HG02981 (cell line): Measurements from ENCODE around the gene VPS52.

Experiments used
- ATAC-seq: cut with Tn5 transposase; IDR thresholded peaks from one replicate; pipeline ENCODE4 v1.9.1; 2021; ENCODE audit warnings: mild to moderate bottlenecking, moderate library complexity; ENCODE audit not compliant: unreplicated experiment

VPS52 gene, protein sequence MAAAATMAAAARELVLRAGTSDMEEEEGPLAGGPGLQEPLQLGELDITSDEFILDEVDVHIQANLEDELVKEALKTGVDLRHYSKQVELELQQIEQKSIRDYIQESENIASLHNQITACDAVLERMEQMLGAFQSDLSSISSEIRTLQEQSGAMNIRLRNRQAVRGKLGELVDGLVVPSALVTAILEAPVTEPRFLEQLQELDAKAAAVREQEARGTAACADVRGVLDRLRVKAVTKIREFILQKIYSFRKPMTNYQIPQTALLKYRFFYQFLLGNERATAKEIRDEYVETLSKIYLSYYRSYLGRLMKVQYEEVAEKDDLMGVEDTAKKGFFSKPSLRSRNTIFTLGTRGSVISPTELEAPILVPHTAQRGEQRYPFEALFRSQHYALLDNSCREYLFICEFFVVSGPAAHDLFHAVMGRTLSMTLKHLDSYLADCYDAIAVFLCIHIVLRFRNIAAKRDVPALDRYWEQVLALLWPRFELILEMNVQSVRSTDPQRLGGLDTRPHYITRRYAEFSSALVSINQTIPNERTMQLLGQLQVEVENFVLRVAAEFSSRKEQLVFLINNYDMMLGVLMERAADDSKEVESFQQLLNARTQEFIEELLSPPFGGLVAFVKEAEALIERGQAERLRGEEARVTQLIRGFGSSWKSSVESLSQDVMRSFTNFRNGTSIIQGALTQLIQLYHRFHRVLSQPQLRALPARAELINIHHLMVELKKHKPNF

DNA sequence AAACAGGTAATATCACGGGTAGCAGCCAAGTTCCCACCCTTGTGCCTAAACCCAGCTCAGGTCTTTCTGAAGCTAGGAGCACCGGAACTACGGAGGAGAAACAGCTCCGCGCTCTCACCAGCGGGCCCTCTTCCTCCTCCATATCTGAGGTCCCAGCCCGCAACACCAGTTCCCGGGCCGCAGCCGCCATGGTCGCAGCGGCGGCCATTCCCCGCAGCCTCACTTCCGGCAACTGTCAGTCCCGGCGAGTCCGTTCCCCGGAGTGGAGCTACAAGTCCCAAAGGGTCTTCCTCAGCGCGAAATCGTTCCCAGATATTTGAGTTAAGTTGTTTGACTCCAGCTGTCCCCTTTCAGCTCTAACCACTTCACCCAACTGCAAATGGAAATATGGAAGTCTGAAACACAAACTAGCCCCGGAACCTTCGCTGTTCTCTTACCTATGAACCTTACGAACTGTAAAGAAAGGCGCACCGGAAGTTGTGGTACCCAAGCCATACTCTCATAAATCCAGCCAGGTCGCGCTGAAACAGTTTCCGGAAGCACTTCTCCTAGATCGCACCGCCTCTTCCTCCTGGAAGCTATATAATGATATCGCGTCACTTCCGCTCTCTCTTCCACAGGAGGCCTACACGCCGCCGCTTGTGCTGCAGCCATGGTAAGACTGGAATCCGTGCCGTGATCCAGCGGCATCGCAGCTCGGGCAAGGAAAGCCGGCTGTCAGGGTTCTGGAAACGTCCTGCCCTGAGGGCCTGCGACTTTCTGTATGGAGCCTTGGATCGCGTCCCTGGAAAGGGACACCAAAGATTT is at the start of gene VPS52, which contains the start of gene RPS18:
Gene VPS52, minus strand, starts transcription at position 409 of the 807 bp plus-strand sequence. Its CDS starts 201 bp downstream, at position 208.
Gene RPS18, plus strand, starts transcription at position 608 of the 807 bp plus-strand sequence. Its CDS starts 45 bp downstream, at position 653.
- ATAC-seq = peak; percentile 83

DNA sequence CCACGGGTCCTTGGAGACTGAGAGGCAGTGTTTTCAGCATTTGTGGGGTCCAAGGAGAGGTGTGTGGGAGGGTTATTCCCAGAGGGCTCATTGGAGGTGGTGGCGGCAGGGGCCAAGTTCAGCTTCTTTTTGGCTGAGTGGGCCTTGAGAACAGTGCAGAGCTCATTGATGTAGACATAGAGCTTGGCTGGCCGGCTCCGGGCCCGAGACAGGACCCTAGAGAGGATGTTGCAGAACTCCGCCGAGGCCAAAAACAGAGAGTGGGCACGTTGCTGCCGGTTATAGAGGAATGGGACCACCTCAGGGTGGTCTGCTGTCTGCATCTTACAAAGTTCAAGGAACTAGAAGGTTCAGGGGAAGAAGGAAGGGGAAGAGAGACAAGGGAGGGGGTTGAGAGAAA is 49.6 kb upstream of the VPS52 start:
- ATAC-seq = no peak

DNA sequence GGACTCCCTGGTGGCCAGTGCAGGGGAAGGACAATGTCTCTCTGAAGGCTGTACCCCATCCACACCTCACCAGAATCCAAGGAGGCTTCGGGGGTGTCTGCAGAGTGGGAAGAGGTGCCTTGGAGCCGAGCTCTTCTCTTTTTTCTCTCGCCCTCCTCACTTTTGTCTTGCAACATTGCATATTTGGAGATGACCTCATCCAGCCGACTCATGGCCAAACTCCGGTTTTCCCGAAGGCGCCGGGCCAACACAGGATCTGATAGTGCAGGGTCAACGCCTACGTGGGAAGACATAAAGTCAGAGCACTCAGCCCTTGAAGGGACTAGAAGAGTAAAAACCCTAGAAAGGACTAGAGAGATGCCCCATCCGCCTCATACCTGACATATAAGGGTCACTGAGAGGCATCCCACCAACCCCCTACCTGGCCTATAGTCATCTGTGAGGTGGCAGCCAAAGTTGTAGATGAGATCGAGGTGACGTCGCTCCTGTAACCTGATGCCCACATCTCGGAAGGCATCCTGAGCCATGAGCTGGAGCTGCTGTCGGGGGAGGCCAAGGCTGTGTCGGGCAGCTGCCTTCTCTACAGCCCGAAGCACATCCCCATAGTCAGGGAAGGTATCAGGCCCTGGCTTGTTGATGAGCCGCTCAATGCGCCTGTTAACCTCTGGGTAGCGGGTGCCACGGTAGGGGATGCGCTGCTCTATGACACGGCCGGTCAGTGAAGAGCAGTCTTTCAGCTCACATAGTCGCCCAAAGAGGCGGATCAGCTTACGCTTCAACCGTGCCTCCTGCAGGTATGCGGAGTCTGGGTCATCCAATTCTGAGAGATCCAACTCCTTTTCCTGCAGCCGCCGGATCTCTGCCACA is 48.9 kb upstream of the VPS52 start:
- no peak for ATAC-seq

DNA sequence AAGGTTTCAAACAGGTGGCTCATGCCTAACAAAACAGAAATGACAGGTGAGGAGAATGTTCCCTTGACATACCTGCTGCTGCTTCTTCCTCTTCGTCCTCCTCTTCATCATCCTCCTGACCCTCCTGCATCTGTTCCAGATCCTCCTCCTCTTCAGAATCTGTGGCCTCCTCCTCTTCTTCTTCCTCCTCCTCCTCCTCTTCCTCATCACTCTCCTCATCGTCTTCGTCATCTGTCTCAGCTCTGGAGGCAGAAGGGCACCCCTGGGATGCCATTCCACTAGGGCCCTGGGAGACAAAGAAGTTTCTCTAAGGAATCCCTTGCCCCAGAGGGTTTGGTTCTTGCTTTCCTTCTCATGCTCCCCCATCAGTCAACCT is 48.3 kb upstream of the VPS52 start:
- ATAC-seq = no peak

DNA sequence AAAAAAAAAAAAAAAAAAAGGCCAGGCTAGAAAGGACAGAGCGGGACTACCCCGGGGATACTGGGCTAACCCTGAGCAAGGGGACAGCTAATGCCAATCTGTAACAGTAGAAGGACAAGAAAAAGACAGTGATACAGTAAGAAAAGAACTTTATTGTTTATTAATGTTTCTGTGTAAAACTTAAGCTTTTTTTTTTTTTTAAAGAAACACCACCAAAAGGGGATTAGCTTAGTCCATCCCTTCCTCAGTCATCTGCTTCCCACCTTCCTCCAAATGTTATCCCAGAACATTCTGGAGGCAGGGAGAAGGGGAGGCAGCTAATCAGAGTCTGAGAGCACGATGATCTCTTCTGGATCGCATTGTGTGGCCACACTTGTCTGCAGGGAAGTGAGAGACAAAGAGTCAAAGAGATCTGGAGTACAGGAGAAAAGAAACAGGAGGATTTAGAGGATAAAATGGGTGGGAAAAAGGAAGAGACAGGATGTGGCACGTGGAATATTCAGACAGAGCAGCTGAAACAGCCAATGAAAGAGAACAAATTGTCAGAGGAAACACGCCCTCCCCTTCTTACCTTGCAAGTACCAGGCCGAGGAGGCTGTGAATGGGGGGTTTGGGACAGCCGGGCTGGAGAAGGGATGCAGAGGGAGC is 46.9 kb upstream of the VPS52 start:
- no peak for ATAC-seq

DNA sequence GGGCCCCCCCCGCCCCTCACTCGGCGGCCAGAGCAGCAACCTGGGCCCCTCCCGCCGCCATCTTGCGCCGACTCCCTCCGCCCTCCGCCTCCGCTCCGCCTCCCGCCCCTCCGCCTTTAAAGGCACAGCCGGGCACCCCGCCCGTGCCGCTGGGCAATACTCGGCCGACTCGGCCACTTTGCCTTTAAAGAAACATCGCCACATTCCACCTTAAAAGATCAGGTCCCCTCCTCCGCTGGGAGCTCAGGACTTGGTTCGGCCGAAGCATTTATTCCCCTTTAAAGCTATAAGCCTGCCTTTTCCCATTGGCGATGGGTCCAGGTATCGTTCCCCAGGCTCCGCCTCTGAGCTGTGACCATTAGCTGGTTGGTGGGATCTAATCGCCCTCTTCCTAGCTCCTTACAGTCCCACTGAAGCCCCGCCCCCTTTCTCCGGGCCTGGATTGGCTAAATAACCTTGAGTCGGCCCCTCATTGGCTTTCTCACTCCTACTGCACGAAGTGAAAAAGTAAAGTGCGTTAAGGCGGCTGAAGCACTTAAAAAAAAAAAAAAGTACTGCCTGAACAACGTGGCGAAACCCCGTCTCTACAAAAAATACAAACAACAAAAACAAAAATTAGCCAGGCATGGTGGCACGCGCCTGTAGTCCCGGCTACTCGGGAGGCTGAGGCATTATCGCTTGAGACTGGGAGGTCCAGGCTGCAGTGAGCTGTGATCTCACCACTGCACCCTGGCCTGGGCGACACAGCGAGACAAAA is 46.2 kb upstream of the VPS52 start, which contains the start of gene ZBTB22:
Gene ZBTB22, minus strand, starts transcription at position 76 of the 757 bp plus-strand sequence. CDS start 828 bp downstream, outside the sequence.
- ATAC-seq = peak; percentile 46

DNA sequence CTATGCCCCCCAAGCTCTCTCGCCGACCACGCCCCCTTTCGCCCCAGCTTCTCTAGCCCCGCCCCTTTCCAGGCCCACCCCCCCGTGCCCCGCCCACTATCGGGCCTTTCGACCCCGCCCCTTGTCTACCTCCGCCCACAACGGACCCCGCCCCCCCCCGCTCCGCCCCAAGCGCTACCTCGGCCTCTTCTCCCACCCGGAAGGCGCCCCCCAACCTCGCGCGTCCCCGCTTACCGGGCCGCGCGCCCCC is 45.7 kb upstream of the VPS52 start:
- no peak for ATAC-seq

DNA sequence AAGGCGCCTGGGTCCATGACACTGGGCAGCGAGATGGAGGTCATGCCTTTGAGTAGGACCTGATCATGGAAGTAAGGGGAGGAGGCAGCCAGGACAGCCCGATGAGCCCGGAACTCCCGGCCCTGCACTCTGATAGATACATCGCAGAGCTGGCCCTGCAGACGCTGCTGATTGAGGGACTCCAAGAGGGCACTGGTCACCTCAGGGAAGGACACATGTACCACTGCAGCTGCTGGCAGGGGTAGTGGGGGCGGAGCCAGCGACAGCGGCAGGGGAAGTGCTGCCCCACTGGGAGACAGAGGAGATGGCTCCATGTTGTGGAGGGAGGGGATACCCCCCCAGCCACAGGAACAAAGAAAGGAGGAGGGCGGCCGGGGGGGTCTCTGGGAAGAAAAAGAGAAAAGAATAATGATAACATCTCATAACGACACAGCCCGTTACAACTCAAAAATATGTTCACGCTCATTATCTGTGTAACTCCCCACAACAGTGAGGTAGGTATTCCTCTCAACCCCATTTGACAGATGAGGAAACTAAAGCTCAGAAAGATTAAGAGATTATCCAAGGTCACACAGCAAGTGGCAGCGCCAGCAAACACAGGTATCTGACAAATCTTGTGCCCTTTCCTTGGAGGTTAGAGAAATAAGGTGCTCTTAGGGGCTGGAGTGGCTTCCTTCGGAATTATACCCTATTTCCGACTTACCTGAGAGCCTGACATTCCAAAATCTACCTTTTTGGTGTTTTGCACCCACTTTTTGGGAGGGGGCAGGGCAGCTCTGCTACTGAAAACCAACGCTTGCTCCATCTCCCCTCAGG is 45.1 kb upstream of the VPS52 start:
- no peak for ATAC-seq

DNA sequence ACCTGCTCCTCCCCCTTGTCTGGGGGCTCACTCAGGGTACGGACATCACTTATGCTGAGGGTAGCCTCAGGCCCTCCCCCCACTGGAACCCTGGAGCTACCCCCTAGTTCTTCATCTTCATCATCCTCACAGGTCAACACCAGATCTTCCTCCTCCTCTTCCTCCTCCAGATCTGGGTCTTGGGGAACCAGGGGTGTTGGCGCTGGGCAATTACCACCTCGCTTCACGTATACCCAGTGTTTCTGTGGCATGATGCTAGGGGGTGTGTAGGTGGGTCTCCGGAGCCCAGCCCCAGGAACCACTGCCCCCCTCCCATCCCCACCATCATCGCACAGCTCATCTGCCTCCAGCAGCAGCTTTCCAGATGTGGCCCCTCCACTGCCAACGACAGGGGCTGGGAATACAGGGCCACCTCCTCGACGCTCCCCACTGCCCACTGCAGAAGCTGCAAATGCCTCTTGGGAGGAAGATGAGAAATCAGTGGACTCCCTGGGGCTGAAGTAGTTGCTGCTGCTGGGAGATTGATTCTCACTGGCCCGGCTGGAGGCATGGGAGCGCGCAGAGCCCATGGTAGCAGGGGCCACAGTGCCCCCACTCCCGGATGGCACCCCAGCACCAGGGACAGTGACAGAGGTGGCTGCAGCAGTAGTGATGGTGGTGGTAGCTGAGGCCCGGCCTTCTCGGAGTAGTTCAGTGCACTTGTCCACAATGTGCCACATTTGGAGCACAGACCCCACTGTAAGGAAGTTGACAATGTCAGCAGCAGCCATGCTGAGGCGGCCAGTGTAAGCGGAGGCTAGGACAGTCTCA is 44.3 kb upstream of the VPS52 start:
- ATAC-seq = no peak

DNA sequence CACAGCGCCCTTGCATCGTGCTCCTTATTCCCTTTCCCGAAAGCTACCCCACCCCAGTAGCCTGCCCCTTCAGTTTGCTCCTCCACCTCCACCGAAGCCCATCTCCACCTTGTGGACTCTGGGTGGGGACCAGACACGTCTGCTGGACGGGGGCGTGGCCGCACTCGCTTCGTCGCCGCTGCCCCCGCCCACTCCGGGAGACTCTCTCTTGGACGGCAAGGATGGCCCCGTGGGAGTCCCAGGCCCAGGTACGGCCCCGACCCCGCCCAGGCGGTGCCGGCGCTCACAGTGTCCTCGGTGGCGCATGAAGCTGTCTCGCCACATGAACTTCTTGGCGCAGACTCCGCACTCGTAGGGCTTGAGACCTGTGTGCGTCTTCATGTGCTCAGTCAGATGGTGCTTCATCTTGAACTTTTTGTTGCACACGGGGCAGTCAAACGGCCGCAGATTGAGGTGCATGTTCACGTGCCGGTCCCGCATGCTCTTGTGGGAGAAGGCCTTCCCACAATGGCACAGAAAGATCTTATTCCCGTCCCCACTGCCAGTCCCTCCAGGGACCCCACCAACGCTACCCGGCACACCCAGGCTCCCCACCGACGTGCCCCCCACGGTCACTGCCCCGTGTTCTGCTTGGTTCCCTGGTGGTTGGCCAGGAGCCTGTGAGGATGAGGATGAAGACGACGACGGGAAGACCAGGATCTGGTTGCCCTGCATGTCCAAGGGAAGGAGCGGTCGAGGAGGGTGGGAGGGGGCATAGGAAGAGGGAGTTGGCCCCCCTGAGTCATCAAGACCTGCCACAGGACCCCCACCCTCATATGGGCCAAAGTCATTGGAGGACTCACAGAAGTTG is 43.5 kb upstream of the VPS52 start:
- no peak for ATAC-seq

DNA sequence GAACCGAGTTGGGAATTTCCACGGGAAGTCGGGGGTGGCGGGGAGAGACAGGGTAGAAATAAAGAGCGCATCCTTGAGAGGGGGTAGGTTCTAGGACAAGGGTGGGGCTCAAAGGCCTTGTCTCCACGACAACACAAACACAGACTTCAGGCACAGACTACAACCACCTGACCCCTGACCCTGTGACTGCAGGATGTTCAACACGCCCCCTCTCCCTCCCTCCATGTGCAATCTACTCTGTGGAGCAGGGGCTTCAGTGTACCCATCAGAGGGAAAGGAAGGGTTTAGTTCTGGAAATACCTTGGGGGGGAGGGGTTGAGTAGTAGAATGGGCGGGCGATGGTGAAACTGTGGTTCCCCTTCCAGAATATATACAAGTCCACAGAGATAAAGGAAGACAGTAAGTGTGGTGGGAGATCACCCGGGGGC is 42.9 kb upstream of the VPS52 start:
- no peak for ATAC-seq

DNA sequence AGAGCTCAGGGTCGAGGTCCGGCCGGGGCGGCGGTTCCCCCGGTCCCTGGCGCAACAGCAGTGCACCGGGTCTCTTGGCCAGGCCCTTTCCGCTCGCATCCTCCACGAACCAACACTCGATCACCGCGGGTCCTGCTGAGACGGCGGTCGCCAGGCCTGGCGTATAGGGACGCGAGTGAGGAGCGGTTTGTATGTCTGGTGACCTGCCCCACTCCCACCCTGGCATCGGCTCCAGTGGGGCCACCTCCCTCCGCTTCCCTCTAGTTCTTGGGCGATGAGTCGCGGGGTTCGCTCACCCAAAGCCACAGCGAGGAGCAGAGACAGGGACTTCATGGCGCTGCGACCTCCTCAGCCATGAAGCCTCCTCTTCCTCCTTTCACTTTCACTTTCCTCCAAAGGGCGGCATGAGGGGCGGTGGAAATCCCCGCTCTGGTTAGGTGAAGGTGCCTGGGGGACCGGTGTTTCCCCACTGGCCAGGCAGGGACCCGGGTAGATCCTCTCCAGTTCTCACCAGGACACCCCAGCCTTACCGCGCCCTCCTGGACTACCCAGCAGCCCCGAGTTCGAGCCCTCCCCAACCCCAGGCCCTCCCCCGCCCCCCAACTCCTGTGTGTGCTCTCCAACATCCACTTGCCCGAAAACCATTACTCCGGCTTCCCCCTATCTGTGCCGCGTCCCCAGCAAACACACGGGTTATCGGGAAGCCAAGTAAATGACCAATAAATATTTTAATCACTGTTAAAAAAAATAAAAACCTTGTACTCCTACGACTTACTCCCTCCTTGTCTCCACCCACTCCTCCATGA is 42.2 kb upstream of the VPS52 start, which contains the start of gene TAPBP:
Gene TAPBP, minus strand, starts transcription at position 370 of the 806 bp plus-strand sequence. Its CDS starts 37 bp downstream, at position 333.
- ATAC-seq = peak; percentile 36

DNA sequence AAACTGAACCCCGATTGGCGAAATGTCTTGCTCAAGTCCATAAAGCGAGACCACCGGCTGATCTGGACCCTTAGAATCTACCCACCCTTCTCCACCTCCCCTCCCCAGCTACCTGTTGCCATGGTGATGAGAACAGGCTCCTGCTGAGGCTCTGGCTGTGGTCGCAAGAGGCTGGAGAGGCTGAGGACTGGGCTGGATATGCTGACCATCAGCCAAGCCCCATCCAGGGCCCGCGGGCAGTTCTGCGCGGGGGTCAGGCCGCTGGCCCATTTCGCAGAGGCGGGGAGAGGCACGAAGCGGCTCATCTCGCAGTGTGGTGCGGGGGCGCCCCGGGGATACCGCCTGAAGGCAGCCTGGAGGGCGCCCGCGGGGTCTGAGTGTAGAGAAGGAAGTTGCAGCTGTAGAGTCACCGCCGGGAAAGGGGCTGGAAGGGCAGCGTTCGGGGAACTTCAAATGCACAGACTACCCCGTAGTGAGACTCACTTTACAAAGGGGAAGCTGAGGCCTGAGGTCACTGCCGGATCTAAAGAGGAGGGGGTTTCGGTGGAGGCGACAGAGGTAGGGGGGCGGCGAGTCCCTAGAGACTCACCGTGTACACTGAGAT is 41.5 kb upstream of the VPS52 start:
- peak; percentile 2 for ATAC-seq

DNA sequence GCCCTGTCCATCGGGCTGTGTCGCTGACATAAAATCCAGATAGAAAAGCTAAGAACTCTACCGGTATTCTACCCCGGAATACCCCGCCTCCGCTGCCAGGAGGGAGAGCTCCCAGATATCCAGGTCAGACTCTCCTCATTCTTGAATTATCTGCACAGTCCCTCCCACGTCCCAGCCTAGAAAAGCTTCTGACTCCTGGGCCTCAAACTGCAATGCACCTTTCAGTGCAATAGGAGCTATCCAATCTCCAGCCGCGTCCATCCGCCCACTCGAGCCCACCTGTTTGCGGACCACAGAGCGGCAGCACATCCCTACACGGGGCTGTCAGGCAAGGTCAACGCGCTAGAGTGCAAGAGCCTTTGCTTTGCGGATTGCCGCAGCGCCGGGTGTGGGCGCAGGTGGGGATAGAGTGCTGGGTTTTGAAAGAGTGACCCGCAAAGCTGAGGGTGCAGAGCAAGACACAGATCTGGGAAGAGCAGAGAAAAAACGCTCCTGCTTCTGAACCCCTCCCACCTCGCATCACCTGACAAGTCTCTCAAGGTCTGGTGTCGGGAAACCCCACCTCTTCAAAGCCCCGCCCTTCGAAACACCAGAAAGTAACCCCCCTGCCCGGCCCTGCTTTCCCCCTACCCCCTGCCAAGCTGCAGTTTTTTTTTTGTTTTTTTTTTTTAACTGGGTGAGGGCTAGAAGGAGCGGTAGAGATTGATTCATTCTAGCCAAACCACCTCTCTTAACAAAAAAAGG is 40.9 kb upstream of the VPS52 start:
- no peak for ATAC-seq

DNA sequence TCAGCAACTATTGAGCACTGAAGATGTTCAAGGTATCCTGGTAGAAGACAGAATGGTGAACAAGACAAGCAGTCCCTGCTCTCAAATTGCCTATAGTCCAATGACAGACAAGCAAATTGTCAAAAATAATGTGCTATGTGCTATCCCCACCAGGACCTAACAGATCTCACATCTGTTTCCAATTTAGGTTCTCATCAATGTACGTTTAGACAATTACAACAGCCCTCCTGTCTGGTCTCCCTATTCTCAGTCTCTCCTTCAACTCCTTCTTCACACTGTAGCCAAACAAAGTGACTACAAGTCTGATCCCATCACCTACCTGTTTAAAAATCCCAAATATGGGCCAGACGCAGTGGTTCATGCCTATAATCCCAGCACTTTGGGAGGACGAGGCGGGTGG is 34.7 kb upstream of the VPS52 start:
- ATAC-seq = no peak
